Parathyroid adenoma (tissue), 2 donors: ENCODE data around the gene MLPH.

Experiments
- H2AFZ ChIP-seq: fragments of 300-600 bp; sonication (generic); one replicate; pipeline ENCODE4 v1.7.0; 2017; ENCODE audit warnings: antibody characterized with exemption, mild to moderate bottlenecking
- H3K27ac ChIP-seq: fragments of 300-600 bp; sonication (generic); one replicate; pipeline ENCODE4 v1.7.0; 2017
- H3K27me3 ChIP-seq: fragments of 300-600 bp; sonication (generic); one replicate; pipeline ENCODE4 v1.7.0; 2017; ENCODE audit warnings: low read length; ENCODE audit not compliant: control insufficient read depth, insufficient read depth
- H3K36me3 ChIP-seq: fragments of 300-600 bp; sonication (generic); one replicate; pipeline ENCODE4 v1.7.0; 2017; ENCODE audit warnings: low read length; ENCODE audit not compliant: control insufficient read depth, insufficient read depth
- H3K4me1 ChIP-seq: fragments of 300-600 bp; sonication (generic); one replicate; pipeline ENCODE4 v1.7.0; 2017; ENCODE audit warnings: control low read depth
- H3K4me2 ChIP-seq: fragments of 300-600 bp; sonication (generic); one replicate; pipeline ENCODE4 v1.7.0; 2017; ENCODE audit warnings: low read length
- H3K4me3 ChIP-seq: fragments of 300-600 bp; sonication (generic); one replicate; pipeline ENCODE4 v1.7.0; 2017; ENCODE audit warnings: low read depth, low read length
- H3K79me2 ChIP-seq: fragments of 300-600 bp; sonication (generic); one replicate; pipeline ENCODE4 v1.7.0; 2017; ENCODE audit warnings: control low read depth
- H3K9ac ChIP-seq: fragments of 300-600 bp; sonication (generic); one replicate; pipeline ENCODE4 v1.7.0; 2017; ENCODE audit warnings: mild to moderate bottlenecking
- H3K9me3 ChIP-seq: fragments of 300-600 bp; sonication (generic); one replicate; pipeline ENCODE4 v1.7.0; 2017; ENCODE audit warnings: low read length; ENCODE audit not compliant: control insufficient read depth
- CTCF ChIP-seq: fragments of 300-600 bp; sonication (generic); IDR thresholded peaks from one replicate; pipeline ENCODE4 v1.7.0; 2017; ENCODE audit warnings: antibody characterized with exemption, mild to moderate bottlenecking
- donor health status: primary hyperparathyroidism.

Gene MLPH

GRCh38 chr2:237498341-237498740, 11.3 kb downstream of the MLPH start:
- no peak overlapping the region for H3K4me2 ChIP-seq
- H3K36me3 ChIP-seq: no peaks in the 10 kb centered on the region
- no peaks in the 10 kb centered on the region for H3K4me1 ChIP-seq
- H3K9me3 ChIP-seq: no peaks in the 10 kb centered on the region
- H3K27ac ChIP-seq: no peak overlapping the region
- H3K9ac ChIP-seq: no peak overlapping the region
- H3K4me3 ChIP-seq: no peak overlapping the region
- no peak for TF ChIP-seq CTCF
- no peak overlapping the region for H2AFZ ChIP-seq
- H3K27me3 ChIP-seq: no peaks in the 10 kb centered on the region
- no peaks in the 10 kb centered on the region for H3K79me2 ChIP-seq

- H3K4me3 ChIP-seq: no peak overlapping the region
- H2AFZ ChIP-seq: no peak overlapping the region
- H3K79me2 ChIP-seq: no peaks in the 10 kb centered on the region
- no peak overlapping the region for H3K9ac ChIP-seq
- TF ChIP-seq CTCF: no peak
- no peaks in the 10 kb centered on the region for H3K9me3 ChIP-seq
- no peaks in the 10 kb centered on the region for H3K36me3 ChIP-seq
- H3K4me2 ChIP-seq: no peak overlapping the region
- H3K4me1 ChIP-seq: no peaks in the 10 kb centered on the region
- no peaks in the 10 kb centered on the region for H3K27me3 ChIP-seq
- no peak overlapping the region for H3K27ac ChIP-seq
These were observed 13.8 kb downstream of the MLPH start for GRCh38 chr2:237500681-237501424.

GRCh38 chr2:237501892-237502513, 15.0 kb downstream of the MLPH start:
- Histone ChIP-seq H3K27ac (no peak overlapping the region), H3K4me2 (no peak overlapping the region), H3K9ac (no peak overlapping the region), H3K79me2 (no peaks in the 10 kb centered on the region), H3K36me3 (no peaks in the 10 kb centered on the region), H3K4me1 (no peaks in the 10 kb centered on the region), H3K9me3 (no peaks in the 10 kb centered on the region), H3K27me3 (no peaks in the 10 kb centered on the region), H3K4me3 (no peak overlapping the region), H2AFZ (no peak overlapping the region)
- no peak for TF ChIP-seq CTCF

- Histone ChIP-seq H3K4me3 (no peak overlapping the region), H3K27ac (no peak overlapping the region), H3K27me3 (no peaks in the 10 kb centered on the region), H3K36me3 (no peaks in the 10 kb centered on the region), H3K4me2 (no peak overlapping the region), H2AFZ (no peak overlapping the region), H3K9ac (no peak overlapping the region), H3K9me3 (no peaks in the 10 kb centered on the region), H3K4me1 (no peaks in the 10 kb centered on the region), H3K79me2 (no peaks in the 10 kb centered on the region)
- TF ChIP-seq CTCF: no peak
These were observed 16.1 kb downstream of the MLPH start for GRCh38 chr2:237503201-237503600.
